T-helper 2 cell (primary cell): ENCODE data around the gene AFF2.

Experiments used
- DNase-seq, 5 experiments: peaks; one replicate each; pipeline versions ENCODE4 v3.0.0 to v3.0.0-alpha.2; 2012 to 2022
- total RNA-seq, 2 donors: gene quantifications; one replicate each; lab custom pipeline; 2026; lab: John Stamatoyannopoulos, UW

AFF2 gene
- 2.2 to 4.8 reads per million in 2 donors for total RNA-seq

DNA sequence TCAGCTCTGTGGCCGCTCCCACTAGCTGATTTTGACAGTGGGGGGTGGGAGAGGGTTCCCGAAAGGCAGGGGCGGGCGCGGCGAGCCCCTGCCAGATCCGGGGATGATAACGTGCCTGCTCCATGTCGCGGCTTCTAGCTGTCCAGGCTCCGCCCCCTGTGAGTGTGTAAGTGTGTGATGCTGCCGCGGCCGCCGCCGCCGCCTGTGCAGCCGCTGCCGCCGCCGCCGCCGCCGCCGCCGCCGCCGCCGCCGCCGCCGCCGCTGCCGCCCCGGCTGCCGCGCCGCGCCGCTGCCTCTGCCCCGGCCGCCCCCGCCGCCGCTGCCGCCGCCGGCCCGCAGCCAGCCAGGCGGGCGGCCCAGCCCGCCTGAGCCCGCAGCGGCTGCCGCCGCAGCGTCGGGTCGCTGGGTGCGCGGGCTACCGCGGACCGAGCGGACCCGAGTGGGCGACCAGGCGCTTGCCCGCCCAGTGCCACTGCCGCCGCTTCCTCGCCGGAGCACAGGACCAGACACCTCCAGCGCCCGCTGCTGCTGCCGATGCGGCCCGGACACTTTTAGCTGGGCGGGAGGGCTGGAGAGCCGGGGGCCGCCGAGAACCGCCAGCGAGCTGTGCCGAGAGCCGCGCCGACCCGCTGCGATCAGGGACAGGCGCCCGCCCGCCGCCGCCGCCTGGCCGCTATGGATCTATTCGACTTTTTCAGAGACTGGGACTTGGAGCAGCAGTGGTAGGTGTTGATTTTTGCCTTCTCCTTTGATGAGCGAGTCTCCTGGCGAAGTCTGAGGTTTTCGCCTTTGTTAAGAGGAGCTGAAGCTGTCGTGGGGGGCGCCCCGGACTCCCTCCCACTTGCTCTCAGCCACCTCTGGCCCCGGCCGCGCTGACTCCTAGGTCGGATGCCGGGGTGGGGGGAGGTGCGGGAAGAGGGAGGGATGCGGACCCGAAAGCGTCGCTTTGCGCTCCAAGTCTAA, at the start of gene AFF2:
TSS of gene AFF2 (plus strand) at position 195 of the 963 bp plus-strand sequence. CDS start at position 676, 481 bp downstream.
- DNase-seq, result peak; percentile 2 to 82 (median 10)

DNA sequence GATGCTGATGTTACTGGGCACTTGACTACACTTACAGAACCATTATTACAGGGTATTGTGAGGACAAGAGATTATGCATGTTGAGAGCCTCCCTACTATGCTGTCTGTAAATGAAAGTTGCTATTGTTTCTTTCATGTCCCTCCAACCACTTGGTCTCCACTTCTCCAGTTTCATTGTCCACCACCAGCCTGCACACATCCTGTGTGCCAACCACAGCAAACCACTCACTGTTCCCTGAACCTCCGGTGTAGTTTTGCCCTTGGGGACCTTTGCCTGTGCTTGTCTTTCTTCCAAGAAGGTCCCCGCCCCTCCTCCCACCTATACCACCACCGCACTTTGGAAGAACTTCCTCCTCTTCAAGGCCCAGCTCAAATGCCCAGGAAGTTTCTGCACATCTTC, 43.1 kb upstream of the AFF2 start:
- DNase-seq, result peak in 1 of 5 experiments; percentile 8

DNA sequence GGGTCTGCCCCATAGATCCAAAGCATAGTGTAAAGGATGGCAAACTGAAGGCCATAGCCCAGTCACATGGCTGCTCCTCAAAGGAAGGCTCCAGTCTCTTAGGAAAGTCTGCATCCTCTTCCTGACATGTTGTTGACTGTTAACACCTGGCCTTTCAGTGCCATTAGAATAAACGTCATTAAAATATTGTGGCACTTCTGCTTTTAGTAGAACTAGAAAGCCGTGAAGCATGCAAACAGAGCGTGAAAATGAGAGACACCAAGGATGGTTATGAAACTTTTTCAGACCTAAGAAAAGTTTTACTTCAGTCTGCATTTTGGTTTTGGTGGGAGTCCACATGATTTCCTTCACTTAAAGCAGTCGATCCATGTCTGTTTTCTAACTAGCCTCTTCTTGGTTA, 41.1 kb upstream of the AFF2 start:
- no peak for DNase-seq

DNA sequence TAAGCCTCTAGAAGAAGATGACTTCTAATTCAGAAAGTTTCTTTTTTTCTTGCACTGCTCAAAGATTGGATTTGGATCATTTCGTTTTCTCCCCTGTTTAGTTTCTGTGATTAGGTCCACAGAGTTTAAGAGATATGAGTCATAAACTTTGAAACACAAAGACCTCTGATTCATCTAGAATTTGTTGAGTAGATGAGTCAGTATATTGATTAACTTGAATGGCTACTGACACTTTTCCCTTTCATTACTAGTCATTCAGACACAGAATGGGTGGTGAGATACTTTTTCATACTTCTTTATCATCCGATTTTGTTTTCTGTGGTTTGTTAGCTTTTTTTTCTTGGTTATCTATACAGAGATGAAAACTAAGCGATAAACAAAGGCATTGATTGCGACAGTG, 34.1 kb upstream of the AFF2 start:
- peak in 1 of 5 experiments; percentile 81 for DNase-seq

DNA sequence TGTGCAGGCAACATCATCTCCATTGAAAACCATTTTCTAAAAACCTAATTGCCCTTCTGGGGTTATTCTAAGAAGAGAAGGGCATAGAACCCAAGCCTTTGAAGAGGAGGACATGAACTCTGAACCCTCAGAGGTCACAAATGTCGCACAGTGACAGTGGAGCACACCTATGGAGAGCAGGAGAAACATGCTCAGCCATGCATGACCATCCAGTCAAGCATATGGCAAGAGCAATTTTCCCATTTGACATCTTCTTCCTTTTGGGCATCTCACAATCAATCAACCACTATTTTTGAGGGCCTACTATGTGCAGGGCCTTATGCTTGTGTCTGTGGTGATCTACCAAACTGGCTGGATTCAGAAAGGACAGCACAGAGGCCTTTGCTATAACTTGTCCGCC, 30.1 kb upstream of the AFF2 start:
- no peak for DNase-seq

DNA sequence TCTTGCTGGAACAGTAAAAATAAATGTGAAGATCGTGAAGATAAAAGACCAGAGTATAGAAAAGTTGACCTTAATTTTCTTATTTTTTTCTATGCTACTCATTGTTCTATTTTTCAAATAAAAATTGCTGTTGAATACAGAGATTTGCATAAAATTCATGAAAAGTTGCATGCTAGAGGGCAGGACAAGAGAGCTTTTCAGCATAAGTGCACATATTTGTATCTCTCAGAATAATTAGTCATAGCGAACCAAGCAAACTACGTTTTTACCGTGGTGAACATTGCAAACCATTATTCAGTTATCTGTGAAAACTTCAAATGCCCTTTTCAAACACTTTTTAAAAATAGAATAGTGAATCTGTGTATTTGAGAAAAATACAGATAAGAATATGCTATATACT, 26.4 kb upstream of the AFF2 start:
- no peak for DNase-seq

DNA sequence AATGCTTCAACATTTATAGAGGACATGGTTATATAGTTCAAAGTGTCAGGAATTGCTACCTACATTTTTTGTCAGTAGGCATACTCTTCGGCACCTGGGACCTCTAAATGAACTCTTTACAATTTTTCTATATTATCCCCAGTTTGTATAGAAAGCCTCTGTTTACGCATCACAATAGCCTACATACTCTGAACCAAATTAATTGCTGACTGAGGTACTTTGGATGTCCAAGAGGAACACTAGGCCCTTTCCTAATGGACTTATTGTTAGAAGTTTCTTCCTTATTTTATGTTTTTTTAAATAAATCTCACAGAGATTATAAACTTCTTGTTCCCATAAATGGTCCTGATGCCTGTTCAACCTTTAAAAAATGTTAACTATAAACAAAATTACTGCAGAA, 8.4 kb upstream of the AFF2 start:
- DNase-seq, result no peak

DNA sequence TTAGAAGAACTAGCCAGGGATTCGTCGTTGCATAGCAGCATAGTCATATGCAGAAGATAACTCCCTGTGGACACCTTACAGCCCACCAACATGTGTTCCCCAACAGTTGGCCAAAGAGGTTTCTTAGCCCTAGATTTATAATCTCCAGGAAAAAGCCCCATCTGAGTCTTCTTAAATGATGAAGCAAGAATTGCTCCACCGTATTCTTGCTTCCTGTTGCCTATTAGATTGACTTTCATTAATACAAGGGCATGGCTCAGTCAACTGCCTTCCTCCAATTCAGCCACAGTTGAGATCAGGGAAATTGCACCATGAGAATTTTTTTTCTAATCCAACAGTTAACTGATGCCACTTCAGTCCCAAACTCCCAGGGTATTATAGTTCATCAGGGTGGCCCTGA, 5.2 kb upstream of the AFF2 start:
- DNase-seq, result no peak

DNA sequence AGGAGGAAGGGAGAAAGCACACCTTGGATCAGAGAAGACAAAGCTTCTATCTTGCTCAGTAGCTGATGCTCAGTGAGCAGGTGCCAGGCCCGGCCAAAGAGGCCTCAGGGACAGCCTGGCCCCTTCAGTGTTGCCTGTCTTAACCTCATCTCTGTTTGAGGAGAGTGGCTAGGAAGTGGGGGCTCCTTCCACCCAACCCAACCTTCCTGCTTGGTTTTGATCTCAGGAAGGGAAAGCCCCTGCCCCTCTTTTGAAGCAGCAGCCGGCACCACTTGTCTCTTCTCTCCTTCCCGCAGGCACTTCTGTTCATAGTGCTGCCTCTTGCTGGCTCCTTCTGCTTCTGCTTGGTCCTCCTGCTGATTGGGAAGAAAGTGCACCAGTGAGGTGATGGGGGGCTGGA, 2.4 kb upstream of the AFF2 start:
- no peak for DNase-seq

DNA sequence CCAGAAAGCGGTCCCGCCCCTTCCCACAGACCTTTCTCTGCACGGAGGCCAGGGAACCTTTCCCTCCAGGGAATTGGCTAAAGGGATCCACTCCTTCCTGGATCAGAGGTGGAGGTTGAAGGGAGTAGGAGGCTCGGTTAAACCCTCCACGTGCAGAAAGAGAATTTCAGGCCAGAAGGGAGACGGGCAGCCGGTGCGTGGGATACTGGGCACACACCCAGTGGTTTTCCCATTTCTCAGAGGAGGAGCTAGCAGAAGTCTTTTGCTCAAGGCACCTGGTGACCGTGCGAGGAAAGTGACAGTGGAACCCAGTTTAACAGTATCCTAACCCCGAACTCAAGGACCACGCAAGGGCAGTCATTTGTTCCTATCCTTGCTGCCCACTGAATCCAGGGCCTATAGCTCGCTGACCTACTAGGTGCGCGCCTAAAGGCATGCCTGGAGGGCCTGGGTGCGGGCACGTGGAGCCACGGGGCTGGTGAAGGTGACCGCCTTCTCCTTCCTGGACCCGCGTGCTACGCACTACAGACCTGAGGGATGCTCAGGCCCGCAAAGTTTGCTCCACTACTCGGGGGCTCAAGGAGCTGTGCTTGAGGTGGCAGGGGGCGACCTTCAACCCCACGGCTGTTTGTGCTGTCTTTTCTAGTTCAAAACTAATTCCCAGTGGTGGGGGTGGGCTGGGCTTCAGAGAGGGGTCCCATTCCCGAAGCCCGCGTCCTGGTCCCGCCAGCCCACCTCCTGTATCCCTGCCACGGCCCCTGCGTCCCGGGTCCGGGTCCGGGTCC, 587 bp upstream of the AFF2 start:
- no peak for DNase-seq

DNA sequence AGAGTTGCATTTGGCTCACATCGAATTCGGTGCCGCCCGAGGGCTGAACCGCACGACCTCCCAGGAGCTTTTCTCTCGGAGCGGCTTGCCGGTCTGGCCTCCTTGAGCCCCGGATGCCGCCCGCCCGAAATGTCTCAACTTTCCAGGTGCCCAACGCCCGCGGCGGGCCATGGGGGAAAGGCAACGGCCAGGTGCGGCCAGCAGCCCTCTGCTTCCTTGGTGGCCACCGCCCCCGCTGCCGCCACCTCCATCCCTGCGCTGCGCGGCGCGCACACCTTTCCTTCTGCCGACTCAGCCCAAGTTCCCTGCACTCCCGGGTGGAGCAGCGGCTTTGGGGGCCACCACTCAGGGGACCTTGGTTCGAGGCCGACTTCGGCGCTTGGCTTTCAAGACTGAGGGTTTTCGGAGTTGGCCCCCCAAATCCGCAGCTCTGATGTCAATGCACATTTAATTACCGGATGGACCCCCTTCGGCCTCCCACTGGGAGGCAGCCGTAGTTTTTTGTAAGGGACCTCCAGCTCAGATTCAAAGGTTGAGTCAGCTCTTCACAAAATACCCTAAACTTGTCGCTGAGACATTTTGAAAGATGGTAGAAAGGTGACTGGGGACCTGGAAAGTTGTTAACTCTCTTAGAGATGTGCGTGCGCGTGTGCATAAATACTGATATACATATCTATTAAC, 1.1 kb downstream of the AFF2 start:
- DNase-seq, result no peak

DNA sequence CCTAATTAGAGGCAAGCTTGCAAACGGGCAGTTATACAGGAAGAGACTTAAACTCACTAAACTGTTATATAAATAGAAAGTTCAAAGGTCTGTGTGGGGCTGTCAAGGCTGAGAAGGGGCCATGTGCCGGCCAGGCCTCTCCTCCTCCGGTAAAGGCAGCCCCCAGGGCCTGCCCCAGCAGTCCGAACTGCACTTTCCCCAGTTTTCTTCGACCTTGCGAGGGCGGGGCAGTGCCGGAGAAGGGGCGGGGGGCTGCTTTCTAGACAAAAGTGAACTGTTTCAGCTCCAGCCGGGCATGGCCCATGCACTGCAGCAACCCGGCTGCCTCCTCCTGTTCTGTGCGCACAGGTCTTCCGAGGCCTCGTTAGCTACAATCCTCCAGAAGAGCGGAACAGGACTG, 4.1 kb downstream of the AFF2 start:
- no peak for DNase-seq

DNA sequence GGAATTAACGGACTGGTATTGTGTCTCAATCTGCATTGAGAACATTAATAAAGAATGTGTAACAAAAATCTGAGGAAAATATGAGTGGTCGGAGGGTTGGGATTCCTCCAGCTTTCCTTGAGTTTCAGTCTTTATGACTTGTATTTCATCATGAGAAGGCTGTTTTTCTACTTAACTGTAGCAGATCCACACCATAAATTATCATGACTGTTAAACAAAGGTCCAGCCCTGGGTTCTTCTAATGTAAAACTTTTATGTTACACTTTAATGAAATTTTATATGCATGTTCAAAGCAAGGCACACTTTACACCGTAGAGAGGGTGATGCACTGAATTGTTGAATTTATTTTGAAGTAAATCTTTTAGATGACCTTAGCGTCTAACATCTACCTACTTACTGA, 7.0 kb downstream of the AFF2 start:
- DNase-seq, result no peak

DNA sequence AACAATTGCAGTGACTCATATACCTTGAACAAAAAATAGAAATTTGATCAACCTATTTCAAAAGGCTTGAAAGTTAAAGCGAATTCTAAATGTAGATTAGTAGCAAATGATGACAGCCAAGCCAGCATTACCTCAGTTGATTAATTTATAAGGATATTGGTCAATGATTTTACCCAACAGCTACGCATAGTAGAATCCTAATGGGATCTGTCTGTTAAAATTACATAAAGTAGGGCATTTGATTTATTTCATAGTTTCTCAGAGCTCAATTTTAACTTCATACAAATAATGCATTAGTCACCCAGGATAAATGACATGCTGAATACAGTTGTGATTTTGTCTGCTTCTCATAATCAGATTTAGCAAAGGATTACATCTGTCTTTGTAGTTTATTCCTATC, 12.0 kb downstream of the AFF2 start:
- DNase-seq, result no peak

DNA sequence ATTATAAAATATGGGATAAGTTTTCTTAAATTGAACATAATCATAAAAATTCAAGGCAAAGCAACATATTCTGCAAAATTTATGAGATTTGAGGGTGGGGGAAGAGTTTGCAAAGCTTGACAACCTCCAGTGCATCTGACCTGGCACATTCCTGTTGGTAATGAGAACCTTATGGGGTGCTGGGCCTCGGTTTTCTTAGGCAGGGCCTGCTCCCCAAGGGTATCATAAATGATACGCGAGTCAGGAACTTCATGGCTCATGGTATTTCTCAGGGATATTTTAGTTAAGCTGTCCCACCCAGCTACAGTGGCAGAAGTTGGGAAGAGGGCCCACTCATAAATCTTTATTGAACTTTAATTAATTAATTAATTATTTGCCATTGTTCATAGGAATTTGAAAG, 13.2 kb downstream of the AFF2 start:
- no peak for DNase-seq

DNA sequence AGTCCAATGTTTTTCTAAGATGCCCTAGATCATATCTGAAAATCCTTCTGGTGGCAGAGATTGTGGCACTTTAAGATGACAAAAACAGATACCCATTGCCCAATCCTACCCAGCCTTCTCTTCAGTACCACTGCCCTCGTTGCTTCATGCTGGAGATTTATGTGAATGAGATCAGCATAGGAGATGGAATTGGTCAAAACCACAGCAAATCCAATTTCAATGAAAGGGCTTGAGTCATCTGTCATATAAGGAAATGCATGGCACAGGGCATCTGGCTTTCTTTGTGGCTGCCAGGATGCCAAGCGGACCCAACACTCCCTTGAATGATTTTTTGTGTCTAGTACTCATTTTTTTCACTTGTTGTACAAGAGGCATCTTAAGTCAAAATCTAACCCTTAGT, 16.8 kb downstream of the AFF2 start:
- no peak for DNase-seq

DNA sequence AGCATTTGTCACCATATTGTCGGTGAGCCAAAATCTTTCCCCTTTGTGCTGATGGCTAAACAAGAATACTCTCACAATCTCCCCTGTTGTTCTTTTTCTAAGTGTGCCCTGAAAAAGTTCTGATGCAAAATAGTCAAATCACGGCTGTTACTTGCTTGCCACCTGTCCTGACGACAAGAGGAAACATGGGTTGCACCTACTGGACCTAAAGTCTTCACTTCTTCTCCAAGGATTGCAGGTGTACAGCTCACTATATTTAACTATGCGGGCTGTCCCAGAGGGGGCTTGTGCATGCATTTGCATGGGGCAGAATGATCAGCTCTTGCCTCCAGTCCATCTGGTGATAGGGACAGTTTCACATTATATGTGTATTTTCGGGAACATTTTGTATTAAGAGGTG, 21.6 kb downstream of the AFF2 start:
- no peak for DNase-seq

DNA sequence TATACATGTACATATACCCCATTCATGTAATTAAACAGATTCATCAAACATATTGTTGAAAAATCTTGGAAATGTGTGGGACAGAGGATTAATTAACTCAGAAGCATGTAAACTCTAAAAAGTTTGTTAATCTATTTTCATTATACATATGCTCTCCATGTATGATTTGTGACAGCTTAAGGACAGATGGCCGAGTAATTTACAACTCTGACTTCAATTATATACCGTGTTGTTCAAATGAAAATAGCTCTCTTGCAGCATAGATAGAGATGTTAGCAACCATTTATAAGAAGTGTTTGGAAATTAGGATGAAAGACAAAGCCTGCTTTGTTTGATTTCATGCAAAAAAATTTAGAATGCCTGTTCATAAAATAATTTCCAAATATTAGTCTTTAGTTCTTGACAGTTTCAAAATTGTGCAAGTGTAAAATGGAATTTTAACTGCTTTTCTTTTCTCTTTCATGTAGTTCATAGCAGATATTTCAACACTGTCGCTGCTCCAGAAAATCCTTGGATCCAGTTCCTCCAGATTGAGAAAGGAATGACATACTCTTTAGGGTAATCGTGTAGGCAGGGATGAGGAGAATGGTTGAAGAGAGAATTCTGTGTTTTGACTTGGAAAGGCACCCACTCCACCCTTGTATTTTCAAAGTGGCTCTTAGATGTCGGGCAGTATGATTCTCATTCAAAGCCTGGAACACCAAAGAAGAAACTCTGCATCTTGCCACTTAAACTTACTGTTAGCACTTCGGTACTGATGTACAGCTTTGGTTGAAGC, 23.1 kb downstream of the AFF2 start:
- DNase-seq, result no peak

DNA sequence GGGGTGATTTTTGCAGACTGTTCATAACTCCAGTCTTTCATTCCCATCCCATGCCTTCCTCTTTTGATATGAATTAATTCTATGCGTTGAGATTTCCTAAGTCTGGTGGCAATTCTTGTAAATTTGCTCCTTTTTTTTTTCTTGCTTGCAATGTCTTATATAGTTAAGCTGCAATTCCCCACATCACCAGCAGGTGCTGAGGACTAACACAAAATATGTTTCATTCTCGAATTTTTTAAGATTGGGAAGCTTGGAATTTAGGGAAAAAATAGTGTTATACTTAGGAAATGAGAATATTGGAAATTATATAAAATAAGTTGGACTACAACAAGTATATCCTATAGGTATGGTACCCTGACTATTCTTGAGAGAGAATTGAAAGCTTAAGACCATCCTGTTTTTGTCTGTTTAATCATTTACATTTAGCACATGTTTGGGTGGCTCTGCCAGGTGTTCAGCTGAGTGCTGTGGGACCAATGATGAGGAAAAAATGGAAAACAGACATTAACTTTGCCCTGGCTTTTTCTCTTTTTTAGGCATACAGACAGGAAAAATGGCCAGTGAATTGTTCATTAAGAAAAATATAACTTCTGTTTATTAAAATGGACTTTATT, 30.2 kb downstream of the AFF2 start:
- peak in 1 of 5 experiments; percentile 13 for DNase-seq

DNA sequence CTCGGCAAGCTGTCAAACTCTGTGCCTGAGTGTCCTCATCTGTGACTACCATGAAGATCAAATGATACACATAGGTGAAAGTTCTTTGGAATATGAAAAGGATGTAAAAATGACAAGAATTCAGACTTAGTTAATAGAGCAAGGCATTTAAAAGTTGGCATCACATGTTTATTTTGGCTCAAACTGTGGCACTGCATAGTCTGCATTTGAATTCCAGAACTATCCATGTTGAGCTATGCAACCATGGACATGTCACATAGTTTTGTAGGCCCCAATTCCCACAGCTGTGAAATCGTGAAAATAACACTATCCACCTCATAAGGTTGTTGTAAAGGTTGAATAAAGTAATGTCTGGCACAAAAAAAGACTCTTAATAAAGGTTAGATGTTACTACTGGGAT, 33.9 kb downstream of the AFF2 start:
- no peak for DNase-seq

DNA sequence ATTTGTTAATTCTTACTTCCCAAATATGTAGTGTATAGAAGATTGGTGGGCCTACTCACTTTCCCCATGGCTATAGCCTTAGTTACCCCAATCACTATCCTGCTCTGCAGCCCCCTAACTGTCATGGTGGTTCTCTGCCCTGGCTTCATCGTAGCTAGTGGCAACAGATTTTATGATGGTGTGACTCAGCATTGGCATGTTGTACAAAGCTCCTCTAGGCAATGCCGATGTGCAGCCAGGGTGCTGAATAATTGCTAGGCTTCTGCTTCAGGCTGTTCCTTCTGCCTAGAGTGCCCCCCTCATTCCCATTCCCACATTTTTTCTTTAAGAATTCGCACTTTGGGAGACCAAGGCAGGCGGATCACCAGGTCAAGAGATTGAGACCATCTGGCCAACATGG, 35.2 kb downstream of the AFF2 start:
- no peak for DNase-seq

DNA sequence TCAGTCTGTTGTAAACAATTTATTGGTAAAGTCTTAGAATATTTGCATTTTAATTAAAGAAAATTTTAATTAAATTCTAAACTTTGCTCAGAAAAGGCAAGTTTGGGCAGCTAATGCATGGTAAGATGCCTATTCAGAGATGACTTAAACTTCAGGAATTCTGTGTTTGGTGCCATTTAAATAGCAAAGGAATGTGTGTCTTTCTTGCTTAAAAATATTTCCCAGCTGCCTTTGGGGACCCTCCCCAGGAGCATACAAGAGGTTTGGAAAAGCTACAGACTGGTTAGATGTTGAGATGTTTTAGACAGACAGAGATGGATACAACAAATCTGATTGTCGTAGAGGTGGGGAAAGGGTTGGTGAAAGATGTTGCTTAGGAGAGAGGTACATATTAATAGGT, 36.5 kb downstream of the AFF2 start:
- DNase-seq, result no peak
